ENCODE results near the gene PPP2R2B.
"Not testable (repeated sequence)": the region's sequence is repeated elsewhere in the genome, so short reads cannot be mapped to it uniquely, and the experiment has no call there.

PPP2R2B gene

GRCh38 chr5:146622391-146622790, 256.2 kb downstream of the PPP2R2B start:
- in situ Hi-C loops (cut with MboI; ENCODE audit: low sequenced_read_pairs) = no loop called here

GRCh38 chr5:146620669-146621051, 257.9 kb downstream of the PPP2R2B start:
- in situ Hi-C loops (cut with MboI; ENCODE audit: low sequenced_read_pairs) = no loop called here

GRCh38 chr5:146620031-146620668, 258.4 kb downstream of the PPP2R2B start:
- in situ Hi-C loops (cut with MboI; ENCODE audit: low sequenced_read_pairs) = no loop called here

DNA sequence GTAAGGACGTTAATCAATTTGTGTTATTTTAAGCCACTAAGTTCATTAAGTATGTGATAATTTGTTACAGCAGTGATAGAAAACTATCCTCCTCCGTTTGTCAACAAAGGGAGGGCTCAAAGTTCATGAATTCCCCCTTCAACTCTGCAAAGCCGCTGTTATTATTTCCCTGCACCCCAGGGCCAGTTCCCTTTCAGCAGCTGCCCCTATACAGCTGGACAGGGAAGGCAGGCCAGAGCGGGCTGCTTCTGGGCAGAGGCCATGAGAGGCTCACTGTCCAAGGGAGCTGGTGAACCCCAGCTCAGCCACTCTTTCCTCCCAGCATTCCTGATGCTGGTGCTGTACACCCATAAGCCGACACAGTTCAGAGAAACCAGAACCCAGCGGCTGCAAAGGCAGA, 260.1 kb downstream of the PPP2R2B start:
- in situ Hi-C loops (cut with MboI; ENCODE audit: low sequenced_read_pairs) = no loop called here

- in situ Hi-C loops (cut with MboI; ENCODE audit: low sequenced_read_pairs) = not testable (repeated sequence)
Observed at GRCh38 chr5:146609731-146610130, 268.8 kb downstream of the PPP2R2B start.

DNA sequence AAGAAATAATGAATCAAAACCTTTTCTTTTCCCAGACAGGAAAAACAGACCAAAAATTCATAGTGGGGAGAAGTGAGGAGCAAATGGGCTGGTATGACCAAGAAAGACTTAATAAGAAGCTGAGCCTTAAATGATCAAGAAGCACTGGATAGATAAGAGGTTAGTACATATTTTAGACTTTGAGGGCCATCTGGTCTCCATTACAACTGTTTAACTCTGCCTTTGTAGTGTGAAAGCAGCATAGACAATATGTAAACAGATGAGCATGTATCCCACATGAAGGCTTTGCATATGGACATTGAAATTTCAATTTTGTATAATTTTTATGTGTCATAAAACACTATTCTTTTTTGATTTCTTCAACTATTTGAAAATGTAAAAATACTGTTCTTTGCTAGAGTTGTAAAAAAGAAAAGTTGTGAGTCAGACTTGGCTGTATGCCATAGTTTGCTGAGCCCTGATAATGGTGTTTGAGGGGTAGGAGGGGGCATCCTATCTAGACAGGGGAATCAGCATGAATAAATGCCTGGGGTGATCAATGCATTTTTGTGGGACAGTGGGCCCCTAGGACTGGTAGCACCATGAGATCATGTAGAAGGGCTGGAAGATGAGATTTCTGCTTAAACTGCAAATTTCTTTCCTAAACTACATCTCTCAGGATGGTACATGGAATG, 270.8 kb downstream of the PPP2R2B start:
- in situ Hi-C loops (cut with MboI; ENCODE audit: low sequenced_read_pairs) = no loop called here

GRCh38 chr5:146606893-146607292, 271.7 kb downstream of the PPP2R2B start:
- in situ Hi-C loops (cut with MboI; ENCODE audit: low sequenced_read_pairs) = no loop called here

GRCh38 chr5:146600376-146600775, 278.2 kb downstream of the PPP2R2B start:
- in situ Hi-C loops (cut with MboI; ENCODE audit: low sequenced_read_pairs) = no loop called here

GRCh38 chr5:146599261-146599660, 279.3 kb downstream of the PPP2R2B start:
- in situ Hi-C loops (cut with MboI; ENCODE audit: low sequenced_read_pairs) = no loop called here

GRCh38 chr5:146595088-146595487, 283.5 kb downstream of the PPP2R2B start:
- in situ Hi-C loops (cut with MboI; ENCODE audit: low sequenced_read_pairs) = no loop called here

- in situ Hi-C loops (cut with MboI; ENCODE audit: low sequenced_read_pairs) = no loop called here
Observed at GRCh38 chr5:146592352-146592751, 286.2 kb downstream of the PPP2R2B start.

- in situ Hi-C loops (cut with MboI; ENCODE audit: low sequenced_read_pairs) = no loop called here
Observed at GRCh38 chr5:146589028-146589345, 289.6 kb downstream of the PPP2R2B start.

GRCh38 chr5:146588331-146589027, 290.1 kb downstream of the PPP2R2B start:
- in situ Hi-C loops (cut with MboI; ENCODE audit: low sequenced_read_pairs) = no loop called here

DNA sequence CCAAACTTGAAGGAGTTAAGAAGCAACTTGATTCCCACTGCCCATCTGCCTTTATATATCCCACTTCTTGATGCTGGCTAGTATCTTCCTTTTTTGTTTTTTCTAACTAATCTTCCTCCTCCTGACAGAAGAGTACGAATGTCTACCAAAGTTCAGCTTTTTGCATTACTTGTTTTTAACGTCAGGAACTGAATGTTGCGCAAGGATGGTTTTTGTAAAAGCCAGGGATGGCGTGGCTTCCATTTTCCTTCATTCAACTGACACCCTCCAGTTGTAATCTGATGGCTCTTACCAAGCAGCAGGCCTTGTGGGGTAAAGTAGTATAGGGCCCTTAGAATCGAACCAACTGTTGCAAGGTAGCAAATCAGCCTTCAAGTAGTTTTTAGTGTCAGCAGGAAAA, 291.8 kb downstream of the PPP2R2B start:
- in situ Hi-C loops (cut with MboI; ENCODE audit: low sequenced_read_pairs) = no loop called here

DNA sequence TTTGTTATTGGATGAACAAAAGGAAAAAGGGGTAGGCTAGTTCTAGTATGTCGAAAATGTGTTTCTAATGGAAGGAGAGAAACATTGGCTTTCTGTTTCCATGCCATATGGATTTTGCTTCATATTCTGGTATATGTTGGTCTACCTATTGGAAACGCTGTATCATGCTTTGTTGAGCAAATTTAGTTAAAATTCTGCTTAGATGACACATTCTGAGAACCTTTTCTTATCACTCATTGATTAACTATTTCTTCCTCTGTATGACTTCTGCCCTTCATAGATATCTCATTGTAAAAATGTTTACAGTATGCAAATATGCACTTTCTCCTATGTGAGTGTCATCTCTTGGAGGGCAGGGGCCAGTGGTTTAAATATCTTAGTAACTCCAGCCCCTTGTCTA, 293.8 kb downstream of the PPP2R2B start:
- in situ Hi-C loops (cut with MboI; ENCODE audit: low sequenced_read_pairs) = no loop called here

DNA sequence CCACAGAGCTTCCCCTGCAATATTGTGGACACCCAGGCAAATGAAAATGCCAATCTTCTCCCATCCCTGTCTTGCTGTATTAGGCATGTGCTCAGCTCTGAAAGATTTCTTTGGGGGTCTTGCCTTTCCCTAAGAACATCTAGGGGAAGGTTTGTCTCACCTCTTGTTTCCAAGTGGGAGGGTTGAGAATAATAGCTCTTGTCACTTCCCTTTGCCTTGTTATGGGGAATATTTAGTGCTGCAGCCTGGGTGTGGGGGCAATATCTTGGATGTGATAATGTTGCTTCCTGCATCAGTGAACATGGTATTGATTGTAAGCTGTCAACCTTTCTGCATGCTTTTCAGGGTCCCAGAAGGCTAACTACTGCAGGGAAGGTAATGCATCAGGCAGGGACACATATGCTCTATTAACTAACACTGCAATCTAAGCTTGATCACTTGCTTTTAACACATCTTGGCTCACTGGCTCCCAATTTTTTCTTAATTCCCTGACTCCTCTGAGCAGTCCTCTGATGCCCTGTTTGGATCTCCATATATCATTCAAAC, 296.4 kb downstream of the PPP2R2B start:
- in situ Hi-C loops (cut with MboI; ENCODE audit: low sequenced_read_pairs) = no loop called here

- in situ Hi-C loops (cut with MboI; ENCODE audit: low sequenced_read_pairs) = no loop called here
Observed at GRCh38 chr5:146580237-146580636, 298.3 kb downstream of the PPP2R2B start.

GRCh38 chr5:146574713-146575112, 303.8 kb downstream of the PPP2R2B start:
- in situ Hi-C loops (cut with MboI; ENCODE audit: low sequenced_read_pairs) = no loop called here

- in situ Hi-C loops (cut with MboI; ENCODE audit: low sequenced_read_pairs) = no loop called here
Observed at GRCh38 chr5:146568161-146568560, 310.4 kb downstream of the PPP2R2B start.

DNA sequence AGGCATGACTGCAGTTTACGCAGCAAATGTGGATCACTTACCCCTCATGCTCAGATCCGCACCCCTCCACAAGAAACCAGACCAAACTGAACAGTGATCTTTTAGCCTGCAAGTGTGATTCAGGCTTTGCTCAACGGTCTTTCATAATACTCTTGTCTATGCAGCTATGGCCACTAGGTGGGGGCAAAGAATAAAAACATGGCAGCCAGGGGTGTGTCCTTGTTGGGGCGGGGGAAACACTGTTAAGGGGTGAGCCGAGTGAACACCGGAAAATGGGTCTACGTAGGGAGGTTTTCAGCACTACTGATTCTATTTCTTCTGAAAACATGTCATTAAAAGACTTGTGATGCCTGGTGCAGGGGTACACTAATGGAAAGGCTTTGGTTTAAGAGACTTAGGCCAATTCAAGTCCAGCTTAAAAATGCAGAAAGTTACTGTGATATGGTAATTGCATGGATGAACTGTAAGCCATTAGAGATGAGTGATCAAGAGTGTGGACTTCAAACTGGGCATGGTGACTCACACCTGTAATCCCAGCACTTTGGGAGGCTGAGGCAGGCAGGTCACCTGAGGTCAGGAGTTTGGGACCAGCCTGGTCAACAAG, 312.7 kb downstream of the PPP2R2B start:
- in situ Hi-C loops (cut with MboI; ENCODE audit: low sequenced_read_pairs) = no loop called here

DNA sequence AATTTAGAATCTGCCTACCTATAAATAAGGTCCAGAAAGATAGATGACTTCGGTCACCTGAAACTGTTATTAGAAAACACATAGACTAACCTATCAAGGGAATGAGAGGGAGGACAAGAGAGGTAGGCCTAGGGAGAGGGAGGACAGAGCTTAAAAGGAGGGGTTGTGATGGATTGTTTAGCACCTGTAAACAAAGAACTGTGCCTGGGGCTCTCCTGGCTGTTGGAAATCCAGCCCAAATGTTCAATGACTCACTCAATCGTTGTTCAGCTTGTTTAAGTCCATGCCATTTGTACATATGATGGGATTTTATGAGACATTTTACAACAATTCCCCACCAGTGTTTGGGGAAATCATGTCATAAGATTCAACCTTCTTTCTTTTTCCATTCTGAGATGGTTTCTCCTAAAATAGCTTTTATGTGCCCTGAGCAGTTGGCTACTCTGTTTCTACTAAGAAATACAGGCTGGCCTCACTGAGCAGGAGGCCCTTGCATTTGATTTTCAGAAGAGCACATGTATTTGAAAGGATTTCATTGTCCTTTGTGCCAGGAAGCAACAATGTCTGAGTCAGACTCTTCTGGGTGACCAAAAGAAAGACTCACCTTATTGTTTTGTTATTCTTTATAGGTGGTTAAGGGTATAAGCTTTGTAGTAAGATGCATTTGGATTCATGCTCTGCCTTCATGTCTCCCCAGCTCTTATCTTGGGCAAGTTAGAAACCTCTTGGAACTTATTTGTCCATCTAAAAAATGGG, 314.4 kb downstream of the PPP2R2B start:
- in situ Hi-C loops (cut with MboI; ENCODE audit: low sequenced_read_pairs) = no loop called here
